GM21786 (cell line): ENCODE results near the gene MAGEA1.
"Not testable (repeated sequence)": the region's sequence is repeated elsewhere in the genome, so short reads cannot be mapped to it uniquely, and the experiment has no call there.

ENCODE experiments used
- ATAC-seq: cut with Tn5 transposase; IDR thresholded peaks from one replicate; pipeline ENCODE4 v1.9.1; 2021; ENCODE audit not compliant: unreplicated experiment

Gene MAGEA1

GRCh38 chrX:153179131-153179530 is at the start of gene MAGEA1:
Gene MAGEA1, plus strand, starts transcription at chrX:153179284. Its CDS starts 3,106 bp downstream, at chrX:153182390.
- no peak for ATAC-seq

- ATAC-seq, result not testable (repeated sequence)
Measured at GRCh38 chrX:153132924-153133323, 46.2 kb upstream of the MAGEA1 start.

GRCh38 chrX:153139074-153139473 is 40.0 kb upstream of the MAGEA1 start:
- not testable (repeated sequence) for ATAC-seq

- ATAC-seq, result not testable (repeated sequence)
Measured at GRCh38 chrX:153146288-153146687, 32.8 kb upstream of the MAGEA1 start.

- no peak for ATAC-seq
Measured at GRCh38 chrX:153153516-153153915, 25.6 kb upstream of the MAGEA1 start.

- no peak for ATAC-seq
Measured at GRCh38 chrX:153157450-153157849, 21.6 kb upstream of the MAGEA1 start.

GRCh38 chrX:153158319-153158718 is 20.8 kb upstream of the MAGEA1 start:
- no peak for ATAC-seq

- no peak for ATAC-seq
Measured at GRCh38 chrX:153161952-153162351, 17.1 kb upstream of the MAGEA1 start.

GRCh38 chrX:153164733-153165132 is 14.4 kb upstream of the MAGEA1 start:
- no peak for ATAC-seq

- not testable (repeated sequence) for ATAC-seq
Measured at GRCh38 chrX:153168423-153168822, 10.7 kb upstream of the MAGEA1 start.

- no peak for ATAC-seq
Measured at GRCh38 chrX:153181822-153182221, 2.7 kb downstream of the MAGEA1 start.

- no peak for ATAC-seq
Measured at GRCh38 chrX:153184787-153185186, 5.7 kb downstream of the MAGEA1 start.

GRCh38 chrX:153190381-153190780 is 11.3 kb downstream of the MAGEA1 start:
- no peak for ATAC-seq

GRCh38 chrX:153200462-153200861 is 21.4 kb downstream of the MAGEA1 start:
- no peak for ATAC-seq

GRCh38 chrX:153206425-153207046 is 27.5 kb downstream of the MAGEA1 start:
- ATAC-seq, result no peak

GRCh38 chrX:153209347-153209746 is 30.3 kb downstream of the MAGEA1 start:
- no peak for ATAC-seq

- ATAC-seq, result peak; percentile 74
Measured at GRCh38 chrX:153214934-153215333, 35.9 kb downstream of the MAGEA1 start.

GRCh38 chrX:153216926-153217325 is 37.8 kb downstream of the MAGEA1 start:
- no peak for ATAC-seq

GRCh38 chrX:153225438-153226098 is 46.5 kb downstream of the MAGEA1 start:
- ATAC-seq, result no peak

- ATAC-seq, result no peak
Measured at GRCh38 chrX:153226344-153227185, 47.5 kb downstream of the MAGEA1 start.
